DND-41 (cell line): ENCODE measurements around the gene MFSD2A.

ENCODE experiments used
- EZH2 ChIP-seq: IDR thresholded peaks from 3 replicates; pipeline ENCODE4 v1.6.1; 2012; ENCODE audit warnings: borderline replicate concordance, low read depth, mild to moderate bottlenecking, moderate library complexity, low read length, inconsistent platforms; ENCODE audit not compliant: severe bottlenecking
- TF ChIP-seq, protein P1 (sequence below): IDR thresholded peaks from 2 replicates; pipeline ENCODE4 v1.5.1; 2012; ENCODE audit warnings: borderline replicate concordance, low read length, moderate library complexity, mild to moderate bottlenecking; ENCODE audit not compliant: poor library complexity, severe bottlenecking; ENCODE audit errors: extremely low read depth

DNA sequence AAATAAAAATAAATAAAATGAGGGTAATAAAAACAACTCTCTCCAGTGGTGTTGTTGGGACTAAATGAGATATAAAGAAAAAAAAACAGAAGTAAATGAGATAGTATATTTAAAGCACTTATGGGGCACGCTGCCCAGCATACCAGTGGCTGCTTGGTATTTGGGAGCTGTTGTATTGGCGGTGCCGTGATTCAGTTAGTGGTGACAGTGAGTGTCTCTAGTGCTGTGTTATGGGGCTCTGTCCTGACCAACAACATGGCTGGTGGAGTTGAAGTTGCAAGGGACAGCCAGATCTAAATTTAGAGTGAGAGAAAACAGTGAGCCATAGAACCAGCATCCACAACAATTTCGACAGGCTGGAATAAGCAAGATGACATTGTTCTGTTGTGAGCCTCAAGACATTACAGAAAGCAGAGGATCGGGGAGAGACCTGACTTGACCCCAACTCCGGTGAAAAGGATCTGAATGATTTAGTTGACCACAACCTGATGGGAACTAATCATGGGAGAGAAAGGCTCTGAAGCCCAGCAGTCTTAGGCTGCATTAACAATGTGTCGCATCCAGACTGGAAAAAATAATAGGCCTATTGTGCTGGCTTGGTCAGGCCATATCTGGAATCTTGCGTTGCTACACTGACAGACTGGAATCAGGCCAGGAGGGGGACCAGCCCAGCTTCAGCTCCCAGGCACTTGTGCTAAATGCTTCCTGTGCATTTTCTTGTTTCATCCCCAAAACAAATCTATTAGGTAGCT, 2.4 kb upstream of the MFSD2A start:
- TF ChIP-seq EZH2: no peak
- TF ChIP-seq, protein P1, sequence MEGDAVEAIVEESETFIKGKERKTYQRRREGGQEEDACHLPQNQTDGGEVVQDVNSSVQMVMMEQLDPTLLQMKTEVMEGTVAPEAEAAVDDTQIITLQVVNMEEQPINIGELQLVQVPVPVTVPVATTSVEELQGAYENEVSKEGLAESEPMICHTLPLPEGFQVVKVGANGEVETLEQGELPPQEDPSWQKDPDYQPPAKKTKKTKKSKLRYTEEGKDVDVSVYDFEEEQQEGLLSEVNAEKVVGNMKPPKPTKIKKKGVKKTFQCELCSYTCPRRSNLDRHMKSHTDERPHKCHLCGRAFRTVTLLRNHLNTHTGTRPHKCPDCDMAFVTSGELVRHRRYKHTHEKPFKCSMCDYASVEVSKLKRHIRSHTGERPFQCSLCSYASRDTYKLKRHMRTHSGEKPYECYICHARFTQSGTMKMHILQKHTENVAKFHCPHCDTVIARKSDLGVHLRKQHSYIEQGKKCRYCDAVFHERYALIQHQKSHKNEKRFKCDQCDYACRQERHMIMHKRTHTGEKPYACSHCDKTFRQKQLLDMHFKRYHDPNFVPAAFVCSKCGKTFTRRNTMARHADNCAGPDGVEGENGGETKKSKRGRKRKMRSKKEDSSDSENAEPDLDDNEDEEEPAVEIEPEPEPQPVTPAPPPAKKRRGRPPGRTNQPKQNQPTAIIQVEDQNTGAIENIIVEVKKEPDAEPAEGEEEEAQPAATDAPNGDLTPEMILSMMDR: no peak
